Duodenal mucosa (tissue), 2 donors: ENCODE data around the gene ANK3.

Experiments
- H3K27ac ChIP-seq: one replicate; pipeline ENCODE4 v1.7.0; 2013; ENCODE audit warnings: low read depth, low read length
- H3K27me3 ChIP-seq, 2 donors: one replicate each; pipeline ENCODE4 v1.7.0; 2013; ENCODE audit warnings: low read length in 2 of 2, control low read depth in 1 of 2; ENCODE audit not compliant: insufficient read depth in 2 of 2, control insufficient read depth in 1 of 2
- H3K36me3 ChIP-seq, 2 donors: one replicate each; pipeline ENCODE4 v1.7.0; 2013; ENCODE audit warnings: low read length in 2 of 2, control low read depth in 1 of 2; ENCODE audit not compliant: insufficient read depth in 2 of 2, control insufficient read depth in 1 of 2
- H3K4me1 ChIP-seq, 2 donors: one replicate each; pipeline ENCODE4 v1.7.0; 2013; ENCODE audit warnings: low read length in 2 of 2, control low read depth in 1 of 2; ENCODE audit not compliant: insufficient read depth in 2 of 2, control insufficient read depth in 1 of 2
- H3K4me3 ChIP-seq, 2 donors: one replicate each; pipeline ENCODE4 v1.7.0; 2013; ENCODE audit warnings: low read length in 2 of 2, low read depth in 1 of 2
- H3K9ac ChIP-seq, 2 donors: one replicate each; pipeline ENCODE4 v1.7.0; 2013; ENCODE audit warnings: low read length in 2 of 2, low read depth in 1 of 2
- H3K9me3 ChIP-seq, 2 donors: one replicate each; pipeline ENCODE4 v1.7.0; 2013; ENCODE audit warnings: low read length in 2 of 2, control low read depth in 1 of 2; ENCODE audit not compliant: control insufficient read depth in 1 of 2

ANK3 gene

GRCh38 chr10:60123668-60124067 is 266.0 kb downstream of the ANK3 start:
- Histone ChIP-seq H3K9me3 (no peaks in the 10 kb centered on the region), H3K27ac (no peak overlapping the region), H3K4me3 (no peak overlapping the region), H3K4me1 (no peaks in the 10 kb centered on the region), H3K9ac (no peak overlapping the region), H3K27me3 (no peaks in the 10 kb centered on the region), H3K36me3 (no peaks in the 10 kb centered on the region)

GRCh38 chr10:60123172-60123571 is 266.5 kb downstream of the ANK3 start:
- no peak overlapping the region for H3K27ac ChIP-seq
- no peaks in the 10 kb centered on the region for H3K27me3 ChIP-seq
- H3K9me3 ChIP-seq, result no peaks in the 10 kb centered on the region
- no peaks in the 10 kb centered on the region for H3K36me3 ChIP-seq
- H3K9ac ChIP-seq, result no peak overlapping the region
- no peaks in the 10 kb centered on the region for H3K4me1 ChIP-seq
- no peak overlapping the region for H3K4me3 ChIP-seq

GRCh38 chr10:60122190-60122589 is 267.5 kb downstream of the ANK3 start:
- H3K4me1 ChIP-seq, result no peaks in the 10 kb centered on the region
- no peaks in the 10 kb centered on the region for H3K9me3 ChIP-seq
- H3K27me3 ChIP-seq, result no peaks in the 10 kb centered on the region
- H3K9ac ChIP-seq, result no peak overlapping the region
- no peak overlapping the region for H3K4me3 ChIP-seq
- H3K27ac ChIP-seq, result no peak overlapping the region
- no peaks in the 10 kb centered on the region for H3K36me3 ChIP-seq

GRCh38 chr10:60114765-60115586 is 274.7 kb downstream of the ANK3 start:
- Histone ChIP-seq H3K9me3 (no peaks in the 10 kb centered on the region), H3K27me3 (no peaks in the 10 kb centered on the region), H3K4me1 (no peaks in the 10 kb centered on the region), H3K4me3 (no peak overlapping the region), H3K36me3 (no peaks in the 10 kb centered on the region), H3K27ac (no peak overlapping the region), H3K9ac (no peak overlapping the region)

- Histone ChIP-seq H3K4me3 (no peak overlapping the region), H3K27ac (no peak overlapping the region), H3K4me1 (no peaks in the 10 kb centered on the region), H3K27me3 (no peaks in the 10 kb centered on the region), H3K9me3 (no peaks in the 10 kb centered on the region), H3K9ac (no peak overlapping the region), H3K36me3 (no peaks in the 10 kb centered on the region)
Observed at GRCh38 chr10:60110739-60111138, 278.9 kb downstream of the ANK3 start.

GRCh38 chr10:60107308-60107976 is 282.2 kb downstream of the ANK3 start:
- no peaks in the 10 kb centered on the region for H3K9me3 ChIP-seq
- H3K27me3 ChIP-seq, result no peaks in the 10 kb centered on the region
- H3K4me3 ChIP-seq, result no peak overlapping the region
- no peak overlapping the region for H3K27ac ChIP-seq
- peaks cover 0 to 7% of the 10 kb centered on the region in 2 donors for H3K36me3 ChIP-seq
- no peaks in the 10 kb centered on the region for H3K4me1 ChIP-seq
- no peak overlapping the region for H3K9ac ChIP-seq

GRCh38 chr10:60105295-60105695 is 284.4 kb downstream of the ANK3 start:
- H3K9me3 ChIP-seq, result no peaks in the 10 kb centered on the region
- H3K4me3 ChIP-seq, result no peak overlapping the region
- H3K4me1 ChIP-seq, result no peaks in the 10 kb centered on the region
- no peak overlapping the region for H3K27ac ChIP-seq
- no peaks in the 10 kb centered on the region for H3K27me3 ChIP-seq
- peaks cover 0 to 7% of the 10 kb centered on the region in 2 donors for H3K36me3 ChIP-seq
- H3K9ac ChIP-seq, result no peak overlapping the region

- H3K4me1 ChIP-seq, result peaks cover 0 to 14% of the 10 kb centered on the region in 2 donors
- no peak overlapping the region for H3K4me3 ChIP-seq
- H3K36me3 ChIP-seq, result peaks cover 0 to 7% of the 10 kb centered on the region in 2 donors
- H3K27ac ChIP-seq, result no peak overlapping the region
- H3K9me3 ChIP-seq, result no peaks in the 10 kb centered on the region
- H3K27me3 ChIP-seq, result no peaks in the 10 kb centered on the region
- H3K9ac ChIP-seq, result no peak overlapping the region
Observed at GRCh38 chr10:60101821-60102220, 287.9 kb downstream of the ANK3 start.

- no peak overlapping the region for H3K27ac ChIP-seq
Observed at GRCh38 chr10:60099998-60100747, 289.5 kb downstream of the ANK3 start.

More at GRCh38 chr10:60099998-60100747, 289.5 kb downstream of the ANK3 start:
- no peaks in the 10 kb centered on the region for H3K27me3 ChIP-seq
- H3K36me3 ChIP-seq, result peaks cover 0 to 7% of the 10 kb centered on the region in 2 donors
- H3K9ac ChIP-seq, result no peak overlapping the region
- H3K4me1 ChIP-seq, result peaks cover 0 to 14% of the 10 kb centered on the region in 2 donors
- no peaks in the 10 kb centered on the region for H3K9me3 ChIP-seq
- no peak overlapping the region for H3K4me3 ChIP-seq
